HUDEP-2 (cell line): Measurements from ENCODE around the gene KCNK7.

ENCODE experiments used
- DNase-seq, 76 experiments: peaks; one replicate each; lab custom pipeline; 2025; ENCODE audit not compliant: unreplicated experiment in 76 of 76; lab: John Stamatoyannopoulos, UW

KCNK7 gene

GRCh38 chr11:65629579-65629978 is 34.0 kb upstream of the KCNK7 start:
- DNase-seq: no peak

GRCh38 chr11:65627202-65627601 is 31.6 kb upstream of the KCNK7 start:
- DNase-seq: no peak

- DNase-seq: peak in 45 of 76 experiments; percentile 3 to 48 (median 29)
These were observed 30.2 kb upstream of the KCNK7 start for GRCh38 chr11:65625628-65626342.

- DNase-seq: no peak
These were observed 29.5 kb upstream of the KCNK7 start for GRCh38 chr11:65624931-65625627.

GRCh38 chr11:65623852-65624616 is 28.4 kb upstream of the KCNK7 start:
- DNase-seq: no peak

GRCh38 chr11:65623177-65623576 is 27.6 kb upstream of the KCNK7 start:
- DNase-seq: no peak

GRCh38 chr11:65622011-65622410 is 26.4 kb upstream of the KCNK7 start:
- no peak for DNase-seq

- DNase-seq: no peak
These were observed 25.9 kb upstream of the KCNK7 start for GRCh38 chr11:65621460-65621859.

- DNase-seq: no peak
These were observed 25.1 kb upstream of the KCNK7 start for GRCh38 chr11:65620666-65621065.

GRCh38 chr11:65619281-65619928 is 23.8 kb upstream of the KCNK7 start:
- no peak for DNase-seq

GRCh38 chr11:65618763-65619162 is 23.2 kb upstream of the KCNK7 start:
- DNase-seq: no peak

GRCh38 chr11:65617990-65618751 is 22.6 kb upstream of the KCNK7 start:
- no peak for DNase-seq

GRCh38 chr11:65617136-65617850 is 21.7 kb upstream of the KCNK7 start:
- DNase-seq: no peak

- no peak for DNase-seq
These were observed 21.0 kb upstream of the KCNK7 start for GRCh38 chr11:65616575-65617001.

GRCh38 chr11:65615950-65616574 is 20.5 kb upstream of the KCNK7 start:
- DNase-seq: peak in 27 of 76 experiments; percentile 10 to 52 (median 37)

GRCh38 chr11:65615229-65615949 is 19.8 kb upstream of the KCNK7 start, which contains the start of gene PCNX3:
PCNX3 (plus strand) TSS chr11:65615776; CDS start chr11:65616312, 536 bp downstream.
- peak in 75 of 76 experiments; percentile 92 to 100 (median 100) for DNase-seq

GRCh38 chr11:65613091-65613928 is 17.7 kb upstream of the KCNK7 start:
- DNase-seq: no peak
